DOHH2 (cell line): ENCODE measurements around the gene BEST3.

ENCODE experiments used
- H3F3A ChIP-seq: fragments of 200-600 bp; sonication (generic), shearing (Covaris generic); 2 replicates; pipeline ENCODE4 v1.6.0; 2016; ENCODE audit warnings: antibody characterized with exemption, mild to moderate bottlenecking; ENCODE audit not compliant: control insufficient read depth, insufficient read depth
- H3K27ac ChIP-seq: fragments of 200-600 bp; sonication (generic); 2 replicates; pipeline ENCODE4 v1.5.1; 2014; ENCODE audit warnings: low read depth, mild to moderate bottlenecking, low read length, moderate library complexity
- H3K27me3 ChIP-seq: fragments of 200-600 bp; sonication (generic); 2 replicates; pipeline ENCODE4 v1.6.1; 2014; ENCODE audit warnings: mild to moderate bottlenecking, low read length, mixed read lengths; ENCODE audit not compliant: control insufficient read depth
- H3K36me3 ChIP-seq: fragments of 200-600 bp; sonication (generic); 2 replicates; pipeline ENCODE4 v1.6.1; 2014; ENCODE audit warnings: mild to moderate bottlenecking, low read length, moderate library complexity, mixed read lengths; ENCODE audit not compliant: control insufficient read depth
- H3K4me1 ChIP-seq: fragments of 200-600 bp; sonication (generic); 2 replicates; pipeline ENCODE4 v1.6.1; 2014; ENCODE audit warnings: mild to moderate bottlenecking, low read length, mixed read lengths; ENCODE audit not compliant: control insufficient read depth
- H3K4me2 ChIP-seq: fragments of 200-600 bp; sonication (generic); 2 replicates; pipeline ENCODE4 v1.6.0; 2014; ENCODE audit warnings: mild to moderate bottlenecking, low read length, moderate library complexity
- H3K4me3 ChIP-seq: fragments of 200-600 bp; sonication (generic); 2 replicates; pipeline ENCODE4 v1.5.1; 2014; ENCODE audit warnings: mild to moderate bottlenecking, low read length, mixed read lengths
- H3K79me2 ChIP-seq: fragments of 200-600 bp; sonication (generic); 2 replicates; pipeline ENCODE4 v1.6.1; 2014; ENCODE audit warnings: mild to moderate bottlenecking, low read length, mixed read lengths; ENCODE audit not compliant: control insufficient read depth
- H3K9me2 ChIP-seq: fragments of 200-600 bp; sonication (generic); replicated peaks from 2 replicates; pipeline ENCODE4 v1.6.1; 2014; ENCODE audit warnings: mild to moderate bottlenecking, low read length, mixed read lengths; ENCODE audit not compliant: control insufficient read depth
- H3K9me3 ChIP-seq: fragments of 200-600 bp; sonication (generic); 2 replicates; pipeline ENCODE4 v1.6.1; 2014; ENCODE audit warnings: antibody characterized with exemption, low read length, mixed read lengths; ENCODE audit not compliant: control insufficient read depth, insufficient read depth
- H4K20me1 ChIP-seq: fragments of 200-600 bp; sonication (generic); 2 replicates; pipeline ENCODE4 v1.6.0; 2014; ENCODE audit warnings: low read depth, mild to moderate bottlenecking, antibody characterized with exemption, low read length, moderate library complexity; ENCODE audit not compliant: control insufficient read depth, insufficient read depth
- CTCF ChIP-seq: fragments of 200-600 bp; sonication (generic); IDR thresholded peaks from one replicate; pipeline ENCODE4 v1.5.1; 2014; ENCODE audit warnings: antibody characterized with exemption, mild to moderate bottlenecking, low read depth, low read length; ENCODE audit not compliant: poor library complexity, severe bottlenecking
- EZH2phosphoT487 ChIP-seq: fragments of 200-600 bp; sonication (generic); IDR thresholded peaks from 2 replicates; pipeline ENCODE4 v1.6.1; 2017; ENCODE audit warnings: borderline replicate concordance, mild to moderate bottlenecking, antibody characterized with exemption, low read length, moderate library complexity, mixed read lengths

The BEST3 gene

GRCh38 chr12:69644511-69644910, 54.6 kb downstream of the BEST3 start:
- Histone ChIP-seq H3K4me3 (no peak overlapping the region), H3F3A (no peaks in the 10 kb centered on the region)

GRCh38 chr12:69642531-69642930, 56.6 kb downstream of the BEST3 start:
- no peaks in the 10 kb centered on the region for H3F3A ChIP-seq
- no peaks in the 10 kb centered on the region for H4K20me1 ChIP-seq
- H3K4me2 ChIP-seq: no peak overlapping the region
- no peak overlapping the region for H3K4me3 ChIP-seq
- no peaks in the 10 kb centered on the region for H3K36me3 ChIP-seq
- no peak overlapping the region for H3K27ac ChIP-seq
- H3K4me1 ChIP-seq: no peaks in the 10 kb centered on the region
- H3K9me2 ChIP-seq: no peaks in the 10 kb centered on the region
- 0 out of 2 replicates have a peak, but pooled peaks cover 3% of the 10 kb centered on the region for H3K27me3 ChIP-seq
- no peaks in the 10 kb centered on the region for H3K79me2 ChIP-seq
- no peaks in the 10 kb centered on the region for H3K9me3 ChIP-seq
- TF ChIP-seq EZH2phosphoT487 (no peak), CTCF (no peak)

More at GRCh38 chr12:69644511-69644910, 54.6 kb downstream of the BEST3 start:
- peaks cover 3% of the 10 kb centered on the region; the same call in 1 of the 2 replicates for H3K27me3 ChIP-seq
- TF ChIP-seq CTCF (no peak), EZH2phosphoT487 (no peak)
- no peaks in the 10 kb centered on the region for H3K9me2 ChIP-seq
- H3K36me3 ChIP-seq: no peaks in the 10 kb centered on the region
- H3K27ac ChIP-seq: no peak overlapping the region
- H3K79me2 ChIP-seq: no peaks in the 10 kb centered on the region
- H4K20me1 ChIP-seq: no peaks in the 10 kb centered on the region
- no peaks in the 10 kb centered on the region for H3K4me1 ChIP-seq
- no peaks in the 10 kb centered on the region for H3K9me3 ChIP-seq
- no peak overlapping the region for H3K4me2 ChIP-seq

- Histone ChIP-seq H3K9me2 (no peaks in the 10 kb centered on the region), H3K36me3 (no peaks in the 10 kb centered on the region), H3K79me2 (no peaks in the 10 kb centered on the region), H3K4me2 (no peak overlapping the region), H3K4me3 (no peak overlapping the region), H3K9me3 (no peaks in the 10 kb centered on the region), H3K27me3 (no peaks in the 10 kb centered on the region), H3K4me1 (no peaks in the 10 kb centered on the region), H4K20me1 (no peaks in the 10 kb centered on the region), H3K27ac (no peak overlapping the region), H3F3A (no peaks in the 10 kb centered on the region)
- TF ChIP-seq CTCF: no peak
- no peak for TF ChIP-seq EZH2phosphoT487
Observed at GRCh38 chr12:69641546-69641945, 57.6 kb downstream of the BEST3 start.
